Skeletal muscle satellite cell (primary cell): ENCODE data around the gene CIDEB.

Experiments
- H3K27me3 ChIP-seq: 2 replicates; pipeline ENCODE4 v1.7.0; 2013; ENCODE audit warnings: low read length; ENCODE audit not compliant: control insufficient read depth, insufficient read depth
- H3K36me3 ChIP-seq: 2 replicates; pipeline ENCODE4 v1.7.0; 2013; ENCODE audit warnings: mild to moderate bottlenecking, control low read depth, low read length; ENCODE audit not compliant: insufficient read depth
- H3K4me1 ChIP-seq: 2 replicates; pipeline ENCODE4 v1.7.0; 2013; ENCODE audit warnings: low read length; ENCODE audit not compliant: control insufficient read depth, insufficient read depth
- H3K4me2 ChIP-seq: 2 replicates; pipeline ENCODE4 v1.7.0; 2013; ENCODE audit warnings: mild to moderate bottlenecking, low read length
- H3K4me3 ChIP-seq: 2 replicates; pipeline ENCODE4 v1.7.0; 2013; ENCODE audit warnings: low read length
- H3K9ac ChIP-seq: 2 replicates; pipeline ENCODE4 v1.7.0; 2013; ENCODE audit warnings: mild to moderate bottlenecking, low read depth, low read length, moderate library complexity
- H3K9me3 ChIP-seq: replicated peaks from 2 replicates; pipeline ENCODE4 v1.7.0; 2013; ENCODE audit warnings: mild to moderate bottlenecking, control low read depth, low read length

The CIDEB gene

DNA sequence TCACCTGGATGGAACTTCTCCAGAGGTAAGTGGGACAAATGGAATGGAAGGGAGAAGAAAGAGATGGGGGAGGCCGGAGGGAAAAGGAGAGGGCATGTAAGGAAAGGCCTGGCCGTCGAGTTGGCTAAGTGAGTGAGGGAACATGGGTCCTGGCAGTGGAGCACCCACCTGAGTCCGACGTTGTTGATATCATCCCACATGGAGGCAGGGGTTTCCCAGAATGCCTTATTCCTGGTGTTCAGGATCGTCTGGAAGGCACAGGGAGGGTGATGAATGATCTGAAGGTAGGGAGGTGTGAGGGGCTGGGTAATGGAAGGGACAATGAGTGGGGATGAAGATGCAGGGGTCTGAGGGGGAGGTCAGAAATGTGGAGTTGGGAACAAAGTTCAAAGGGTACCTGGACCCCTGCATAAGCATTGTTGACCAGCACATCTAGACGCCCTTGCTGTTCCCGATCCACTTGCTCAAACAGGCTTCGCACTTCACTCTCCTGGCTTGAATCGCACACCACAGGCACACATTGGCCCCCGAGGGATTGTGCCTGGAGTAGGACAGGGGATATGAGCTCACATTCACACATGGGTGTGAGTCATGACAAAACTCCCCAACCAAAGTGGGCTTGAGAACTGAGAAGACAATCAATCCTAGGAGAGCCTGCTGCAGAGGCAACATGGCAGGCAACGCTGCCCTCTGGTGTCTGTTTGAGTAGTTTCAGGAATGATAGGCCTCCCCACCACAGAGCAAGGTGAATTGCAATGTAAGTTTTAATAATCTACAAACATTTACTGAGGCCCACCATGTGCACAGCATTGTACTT is 11.2 kb downstream of the CIDEB start:
- no peaks in the 10 kb centered on the region for H3K9me3 ChIP-seq
- H3K4me3 ChIP-seq, result no peak overlapping the region
- H3K9ac ChIP-seq, result peak overlapping the region; percentile 22
- H3K4me1 ChIP-seq, result peaks cover 19% of the 10 kb centered on the region
- peak overlapping the region; percentile 38 for H3K4me2 ChIP-seq
- peaks cover 25% of the 10 kb centered on the region for H3K36me3 ChIP-seq
- H3K27me3 ChIP-seq, result no peaks in the 10 kb centered on the region

DNA sequence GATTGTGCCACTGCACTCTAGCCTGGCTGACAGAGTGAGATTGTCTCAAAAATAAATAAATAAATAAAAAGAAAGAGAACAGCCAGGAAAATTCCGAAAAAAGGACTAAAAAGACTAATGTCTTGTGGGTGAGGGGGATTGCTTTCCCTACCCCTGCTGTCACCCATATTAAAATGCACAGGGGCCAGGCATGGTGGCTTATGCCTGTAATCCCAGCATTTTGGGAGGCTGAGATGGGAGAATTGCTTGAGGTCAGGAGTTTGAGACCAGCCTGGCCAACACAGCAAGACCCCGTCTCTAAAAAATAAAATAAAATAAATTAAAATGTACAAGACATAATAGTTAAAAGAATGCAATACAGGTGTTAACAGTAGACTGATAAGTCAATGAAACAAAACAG is 14.3 kb downstream of the CIDEB start:
- peaks cover 37% of the 10 kb centered on the region for H3K36me3 ChIP-seq
- H3K9me3 ChIP-seq, result no peaks in the 10 kb centered on the region
- H3K27me3 ChIP-seq, result no peaks in the 10 kb centered on the region
- H3K9ac ChIP-seq, result no peak overlapping the region
- H3K4me3 ChIP-seq, result no peak overlapping the region
- no peak overlapping the region for H3K4me2 ChIP-seq
- H3K4me1 ChIP-seq, result peaks cover 6% of the 10 kb centered on the region

DNA sequence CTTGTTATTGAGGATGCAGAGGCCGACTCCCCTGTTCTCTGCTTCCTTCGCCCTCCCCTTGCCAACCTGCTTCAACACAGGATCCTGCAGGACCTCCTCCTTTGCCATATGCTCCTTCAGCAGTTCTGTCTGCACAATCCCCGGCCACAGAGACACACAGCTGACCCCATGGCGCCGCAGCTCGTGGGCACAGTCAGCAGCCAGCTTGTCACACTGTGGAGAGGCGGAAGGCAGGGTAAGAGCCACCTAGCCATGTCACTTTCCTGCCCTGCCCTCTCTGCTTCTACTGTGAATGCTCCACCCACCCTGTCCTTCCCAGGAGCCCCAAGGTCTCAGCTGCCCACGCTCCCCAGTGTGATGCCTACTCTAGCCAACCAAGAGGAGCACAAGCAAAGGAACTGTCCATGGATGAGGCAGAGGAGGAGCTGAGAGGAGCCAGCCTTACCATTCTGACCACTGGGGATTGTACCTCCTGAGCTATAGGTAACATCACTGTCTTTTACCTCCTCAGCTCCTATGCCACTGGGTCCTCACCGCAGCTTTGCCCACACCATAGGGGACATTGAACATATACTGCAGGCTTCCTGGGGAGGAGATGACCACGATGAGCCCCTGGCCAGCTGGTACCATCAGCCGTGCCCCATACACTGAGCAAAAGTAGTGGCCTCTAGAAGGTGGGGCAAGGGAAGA is 15.5 kb downstream of the CIDEB start:
- no peaks in the 10 kb centered on the region for H3K9me3 ChIP-seq
- H3K4me2 ChIP-seq, result no peak overlapping the region
- no peak overlapping the region for H3K4me3 ChIP-seq
- H3K9ac ChIP-seq, result no peak overlapping the region
- H3K27me3 ChIP-seq, result no peaks in the 10 kb centered on the region
- peaks cover 37% of the 10 kb centered on the region for H3K36me3 ChIP-seq
- H3K4me1 ChIP-seq, result peaks cover 5% of the 10 kb centered on the region

DNA sequence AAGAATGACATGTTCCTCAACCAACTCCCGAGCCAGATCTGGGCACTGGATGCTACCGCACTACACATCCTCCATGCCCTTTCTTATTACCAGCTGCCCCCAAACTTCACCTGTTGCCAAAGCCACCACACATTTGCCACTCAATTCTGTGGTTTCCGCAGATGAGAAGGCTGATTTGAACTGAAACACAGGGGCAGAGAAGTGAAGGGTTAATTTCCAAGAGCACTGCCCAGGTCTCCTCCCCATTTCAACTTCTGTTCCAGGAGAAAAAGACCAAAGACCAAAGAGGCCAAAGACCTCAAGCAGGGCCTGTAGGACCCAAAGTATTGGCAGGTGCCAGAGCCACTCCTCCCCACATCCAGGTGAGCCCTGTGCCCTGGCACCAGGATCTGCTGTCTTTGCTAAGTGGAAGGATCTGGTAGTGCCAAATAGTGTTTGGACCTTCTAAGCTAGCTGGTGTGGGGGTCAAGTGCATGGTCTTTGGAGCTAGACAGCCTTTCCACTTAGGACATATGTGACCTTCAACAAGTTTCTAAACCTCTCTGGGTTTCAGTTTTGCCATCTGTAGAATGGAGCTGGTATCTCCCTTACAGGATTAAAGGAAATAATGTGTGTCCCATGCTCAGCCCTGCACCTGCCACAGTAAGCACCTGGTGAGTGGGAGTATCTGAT is 16.2 kb downstream of the CIDEB start:
- H3K4me2 ChIP-seq, result no peak overlapping the region
- H3K27me3 ChIP-seq, result no peaks in the 10 kb centered on the region
- H3K4me3 ChIP-seq, result no peak overlapping the region
- peaks cover 36% of the 10 kb centered on the region for H3K36me3 ChIP-seq
- H3K9ac ChIP-seq, result no peak overlapping the region
- H3K9me3 ChIP-seq, result no peaks in the 10 kb centered on the region
- H3K4me1 ChIP-seq, result peaks cover 3% of the 10 kb centered on the region

DNA sequence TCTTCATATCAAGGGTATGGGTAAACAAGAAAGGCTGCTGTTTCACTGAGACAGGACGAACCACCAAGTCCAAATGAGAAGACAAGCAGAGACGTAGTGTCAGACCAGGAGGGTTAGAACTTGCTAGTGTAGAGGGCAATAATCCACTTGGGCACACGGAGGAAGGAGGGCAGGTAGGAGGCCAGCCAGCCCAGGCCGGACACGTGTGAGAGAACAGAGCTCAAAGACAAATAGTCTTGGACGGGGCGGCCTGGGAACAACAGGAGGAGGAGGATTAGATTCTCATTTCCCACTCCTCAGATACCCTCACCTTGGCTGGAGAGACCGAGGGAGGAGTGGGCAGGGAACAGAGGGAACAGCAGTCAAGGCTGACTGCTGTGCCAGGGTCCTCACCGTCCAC is 17.0 kb downstream of the CIDEB start:
- Histone ChIP-seq H3K27me3 (no peaks in the 10 kb centered on the region), H3K9me3 (no peaks in the 10 kb centered on the region), H3K9ac (no peak overlapping the region), H3K36me3 (peaks cover 28% of the 10 kb centered on the region), H3K4me2 (no peak overlapping the region), H3K4me3 (no peak overlapping the region), H3K4me1 (no peaks in the 10 kb centered on the region)

DNA sequence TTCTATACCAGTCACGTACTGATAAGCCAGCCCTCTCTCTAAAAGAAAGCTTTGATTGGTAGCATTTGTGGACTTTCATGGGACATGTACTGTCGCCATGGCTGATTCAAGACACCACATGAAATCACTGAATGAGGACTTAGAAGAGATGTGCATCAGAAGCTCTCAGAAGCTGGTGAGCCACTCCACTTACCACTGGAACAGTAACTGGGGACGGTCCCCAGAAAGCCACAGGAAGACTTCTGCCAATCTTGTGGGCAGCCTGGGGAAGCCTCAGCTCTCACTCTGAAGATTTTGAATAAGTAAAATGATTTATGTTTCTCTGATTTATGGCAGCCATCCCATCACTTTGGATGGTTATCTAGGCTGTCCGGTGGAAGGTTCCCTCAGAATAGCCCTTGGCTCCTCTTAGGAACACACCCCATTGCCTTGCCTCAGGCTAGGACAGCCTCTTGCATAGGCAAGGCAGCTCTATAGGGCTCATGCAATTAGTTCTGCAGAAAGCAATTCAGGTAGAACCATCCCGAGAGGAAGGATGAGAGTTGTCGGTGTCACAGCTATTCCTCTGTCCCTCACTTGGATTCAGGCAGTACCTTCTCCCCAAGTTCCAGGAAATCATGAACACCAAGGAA is 18.0 kb downstream of the CIDEB start:
- no peak overlapping the region for H3K4me3 ChIP-seq
- no peaks in the 10 kb centered on the region for H3K27me3 ChIP-seq
- H3K9ac ChIP-seq, result no peak overlapping the region
- no peaks in the 10 kb centered on the region for H3K9me3 ChIP-seq
- no peaks in the 10 kb centered on the region for H3K4me1 ChIP-seq
- peaks cover 25% of the 10 kb centered on the region for H3K36me3 ChIP-seq
- no peak overlapping the region for H3K4me2 ChIP-seq

DNA sequence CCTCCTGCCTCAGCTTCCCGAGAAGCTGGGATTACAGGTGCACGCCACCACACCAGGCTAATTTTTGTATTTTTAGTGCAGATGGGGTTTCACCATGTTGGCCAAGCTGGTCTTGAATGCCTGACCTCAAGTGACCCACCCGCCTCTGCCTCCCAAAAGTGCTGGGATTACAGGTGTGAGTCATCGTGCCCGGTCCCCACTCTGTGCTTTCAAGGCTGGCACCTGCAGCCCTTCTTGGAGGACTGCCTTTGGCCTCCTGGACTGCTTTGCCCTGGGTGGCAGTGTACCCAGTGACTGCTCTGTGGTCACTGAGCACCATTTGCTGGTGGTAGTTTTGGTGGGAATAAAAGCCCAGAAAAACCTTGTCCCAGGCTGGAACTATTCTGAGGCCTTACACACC is 20.8 kb downstream of the CIDEB start:
- Histone ChIP-seq H3K9me3 (no peaks in the 10 kb centered on the region), H3K4me1 (no peaks in the 10 kb centered on the region), H3K36me3 (peaks cover 18% of the 10 kb centered on the region), H3K9ac (no peak overlapping the region), H3K27me3 (no peaks in the 10 kb centered on the region), H3K4me3 (no peak overlapping the region), H3K4me2 (no peak overlapping the region)

DNA sequence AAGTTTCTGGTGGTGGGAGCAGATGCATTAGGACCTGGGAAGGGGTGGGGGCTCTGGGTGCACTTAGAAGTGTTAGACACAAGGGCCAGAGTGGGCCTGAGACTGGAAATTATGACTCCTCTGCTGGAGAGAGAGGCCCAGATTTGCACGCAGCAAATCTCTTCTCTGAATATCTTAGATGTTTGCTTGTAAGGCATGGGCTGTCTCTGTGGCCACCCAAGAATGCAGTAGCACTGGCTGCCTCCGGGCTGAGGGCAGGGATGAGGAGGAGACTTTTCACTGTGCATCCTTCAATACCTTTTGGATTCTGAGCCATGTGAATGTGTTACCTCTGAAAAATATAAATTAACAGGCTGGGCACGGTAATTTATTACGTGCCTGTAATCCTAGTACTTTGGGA is 22.4 kb downstream of the CIDEB start:
- Histone ChIP-seq H3K4me1 (no peaks in the 10 kb centered on the region), H3K9me3 (no peaks in the 10 kb centered on the region), H3K36me3 (peaks cover 6% of the 10 kb centered on the region)

DNA sequence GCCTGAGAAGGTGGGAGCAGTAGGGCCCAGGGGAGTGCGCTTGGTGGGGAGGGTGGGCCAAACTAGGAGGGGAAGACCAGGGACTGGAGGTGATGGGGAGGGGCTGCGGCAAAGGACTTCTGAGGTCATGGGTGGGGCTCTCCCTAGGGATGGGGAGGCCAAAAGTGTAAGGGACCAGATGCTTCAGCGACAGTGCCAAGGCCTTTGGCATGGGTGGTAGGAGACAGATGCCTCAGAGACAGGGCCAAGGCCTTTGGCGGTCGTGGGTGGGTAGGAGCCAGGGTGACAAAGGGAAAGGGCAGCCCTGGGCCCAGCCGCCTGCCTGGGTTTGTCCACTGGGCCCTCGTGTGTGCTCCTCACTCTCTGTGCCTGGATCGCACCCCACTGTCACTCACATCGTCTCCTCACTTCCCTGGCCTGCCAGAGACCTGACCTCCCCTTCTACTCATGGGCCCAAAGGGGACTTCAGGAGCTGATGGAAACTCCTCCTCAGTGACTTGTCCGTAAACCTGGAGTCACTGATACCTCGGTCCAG is 23.2 kb downstream of the CIDEB start:
- H3K4me1 ChIP-seq, result no peaks in the 10 kb centered on the region
- no peak overlapping the region for H3K4me3 ChIP-seq
- no peak overlapping the region for H3K9ac ChIP-seq
- H3K9me3 ChIP-seq, result no peaks in the 10 kb centered on the region
- no peaks in the 10 kb centered on the region for H3K27me3 ChIP-seq
- H3K36me3 ChIP-seq, result no peaks in the 10 kb centered on the region
- H3K4me2 ChIP-seq, result no peak overlapping the region

More for the DNA sequence above, 22.4 kb downstream of the CIDEB start:
- H3K9ac ChIP-seq, result no peak overlapping the region
- H3K4me3 ChIP-seq, result no peak overlapping the region
- no peaks in the 10 kb centered on the region for H3K27me3 ChIP-seq
- no peak overlapping the region for H3K4me2 ChIP-seq

DNA sequence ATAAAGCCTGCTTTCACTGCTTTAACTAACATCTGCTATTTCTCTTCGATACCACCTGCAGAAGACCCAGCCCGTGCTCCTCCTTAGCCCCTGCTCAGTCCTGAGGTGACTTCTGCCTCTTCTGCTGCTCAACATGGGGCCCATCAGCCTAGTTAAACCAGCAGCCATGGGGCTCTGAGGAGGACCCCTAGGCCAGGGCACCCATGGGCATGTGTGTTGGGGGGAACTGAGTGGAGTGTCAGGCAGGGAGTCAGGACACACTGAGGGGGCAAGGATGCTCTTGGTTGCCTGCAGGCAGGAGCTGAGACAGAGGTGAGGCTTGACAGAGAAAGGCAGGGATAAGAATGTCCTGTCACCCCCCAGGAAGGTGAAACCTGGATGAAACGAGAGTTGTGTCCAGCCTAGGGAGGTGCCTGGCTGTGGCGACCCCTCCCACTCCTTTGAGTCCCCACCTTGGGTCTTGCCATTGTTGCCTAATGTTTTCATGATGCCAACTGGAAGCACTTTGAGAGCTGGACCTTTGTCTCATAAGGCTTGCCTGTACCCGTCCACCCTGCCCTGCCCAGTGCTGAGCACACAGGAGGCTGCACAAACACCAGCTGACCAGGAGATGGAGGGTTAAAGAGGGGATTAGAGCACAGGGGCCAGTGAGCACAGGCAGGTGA is 23.8 kb downstream of the CIDEB start:
- no peaks in the 10 kb centered on the region for H3K4me1 ChIP-seq
- H3K4me3 ChIP-seq, result no peak overlapping the region
- H3K9me3 ChIP-seq, result no peaks in the 10 kb centered on the region
- H3K4me2 ChIP-seq, result no peak overlapping the region
- H3K27me3 ChIP-seq, result no peaks in the 10 kb centered on the region
- H3K36me3 ChIP-seq, result no peaks in the 10 kb centered on the region
- H3K9ac ChIP-seq, result no peak overlapping the region

DNA sequence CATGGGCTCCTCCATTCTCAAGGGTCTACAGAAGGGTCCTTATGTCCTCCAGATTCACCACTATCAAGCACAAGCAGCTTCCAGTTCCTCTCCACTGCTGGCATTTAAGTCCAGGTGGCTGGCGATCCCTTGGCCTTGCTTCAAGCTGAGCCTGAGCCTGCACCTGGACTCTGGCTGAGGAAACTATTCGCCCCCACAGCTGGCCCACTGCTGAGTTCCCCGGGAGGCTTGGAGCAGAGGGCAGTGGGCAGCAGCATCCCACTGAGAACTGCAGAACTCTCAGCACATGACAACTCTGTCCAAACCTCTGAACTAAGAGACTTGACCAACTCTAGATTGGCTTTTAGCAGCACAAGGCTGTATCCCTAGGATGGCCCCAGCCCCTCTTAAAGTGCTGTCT is 25.0 kb downstream of the CIDEB start:
- no peaks in the 10 kb centered on the region for H3K27me3 ChIP-seq
- no peak overlapping the region for H3K4me2 ChIP-seq
- H3K4me3 ChIP-seq, result no peak overlapping the region
- no peaks in the 10 kb centered on the region for H3K4me1 ChIP-seq
- H3K36me3 ChIP-seq, result no peaks in the 10 kb centered on the region
- no peaks in the 10 kb centered on the region for H3K9me3 ChIP-seq
- H3K9ac ChIP-seq, result no peak overlapping the region
